ENCODE measurements around the gene ANO1.

The ANO1 gene

GRCh38 chr11:70161043-70161625 lies 83.0 kb downstream of the ANO1 start:
- Histone ChIP-seq H3K4me1 (ENCODE audit: control insufficient read depth, insufficient read depth, low read length) (no peaks in the 10 kb centered on the region), H3K27ac (ENCODE audit: low read depth, low read length) (no peak overlapping the region), H3K4me3 (ENCODE audit: low read length) (no peak overlapping the region), H3K9ac (ENCODE audit: low read length) (no peak overlapping the region), H3K36me3 (ENCODE audit: control insufficient read depth, insufficient read depth, low read length) (no peaks in the 10 kb centered on the region), H3K27me3 (ENCODE audit: control insufficient read depth, insufficient read depth, low read length) (no peaks in the 10 kb centered on the region)

DNA sequence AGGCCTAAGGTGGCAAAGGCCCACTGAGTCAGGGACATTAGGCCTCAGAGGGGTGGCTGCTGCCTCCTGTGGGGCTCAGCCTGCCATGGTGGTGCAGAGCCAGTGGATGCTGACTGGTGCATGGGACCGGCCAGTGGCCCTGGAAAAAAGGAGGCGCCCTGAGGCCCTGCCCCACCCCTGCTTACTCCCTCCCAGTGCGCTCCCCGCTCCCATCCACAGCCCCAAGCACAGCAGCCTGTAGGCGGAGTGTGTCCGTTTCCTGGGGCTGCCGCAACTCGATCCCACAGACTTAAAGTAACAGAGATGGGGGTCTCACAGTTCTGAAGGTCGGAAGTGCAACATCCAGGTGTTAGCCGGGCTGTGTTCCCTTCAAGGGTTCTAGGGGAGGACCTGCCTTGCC lies 86.6 kb downstream of the ANO1 start:
- H3K27ac ChIP-seq (ENCODE audit: low read depth, low read length), result no peak overlapping the region
- H3K9ac ChIP-seq (ENCODE audit: low read length), result no peak overlapping the region
- no peaks in the 10 kb centered on the region for H3K36me3 ChIP-seq (ENCODE audit: control insufficient read depth, insufficient read depth, low read length)
- H3K27me3 ChIP-seq (ENCODE audit: control insufficient read depth, insufficient read depth, low read length), result no peaks in the 10 kb centered on the region
- H3K4me3 ChIP-seq (ENCODE audit: low read length), result no peak overlapping the region
- H3K4me1 ChIP-seq (ENCODE audit: control insufficient read depth, insufficient read depth, low read length), result no peaks in the 10 kb centered on the region

- H3K27me3 ChIP-seq (ENCODE audit: control insufficient read depth, insufficient read depth, low read length), result no peaks in the 10 kb centered on the region
- H3K36me3 ChIP-seq (ENCODE audit: control insufficient read depth, insufficient read depth, low read length), result no peaks in the 10 kb centered on the region
- H3K4me1 ChIP-seq (ENCODE audit: control insufficient read depth, insufficient read depth, low read length), result no peaks in the 10 kb centered on the region
- H3K27ac ChIP-seq (ENCODE audit: low read depth, low read length), result no peak overlapping the region
- H3K4me3 ChIP-seq (ENCODE audit: low read length), result no peak overlapping the region
- H3K9ac ChIP-seq (ENCODE audit: low read length), result no peak overlapping the region
Observed at GRCh38 chr11:70167120-70167519, 89.0 kb downstream of the ANO1 start.

DNA sequence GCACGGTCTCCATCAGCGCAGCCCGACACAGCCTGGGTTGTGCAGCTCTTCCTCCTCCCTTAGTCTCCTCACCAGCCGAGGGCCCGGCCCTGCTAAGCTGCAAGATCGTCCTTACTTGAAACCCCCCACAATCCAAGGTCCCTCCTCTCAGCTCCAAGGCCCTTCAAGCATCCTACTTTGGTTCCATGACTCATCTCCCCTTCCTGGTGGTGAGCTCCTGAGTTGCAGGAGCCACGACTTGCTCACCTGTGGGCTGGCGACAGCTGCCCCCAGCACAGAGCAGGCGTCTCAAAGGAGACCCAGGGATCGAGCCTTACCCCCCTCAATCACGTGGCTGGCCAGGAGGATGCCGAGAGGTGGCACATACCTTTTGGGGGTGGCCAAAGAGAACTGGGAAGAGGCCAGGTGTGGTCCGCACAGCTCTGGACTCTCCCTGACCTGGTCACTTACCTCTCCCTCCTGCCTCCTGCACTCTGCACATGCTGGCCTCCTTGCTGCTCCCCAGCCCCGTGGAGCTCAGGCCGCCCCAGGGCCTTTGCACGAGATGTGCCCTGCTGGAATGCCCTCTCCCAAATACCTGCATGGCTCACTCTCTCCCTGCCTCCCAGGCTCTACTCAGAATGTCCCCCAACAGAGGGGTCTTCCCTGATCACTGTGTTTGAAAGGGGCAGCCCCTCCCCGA lies 89.7 kb downstream of the ANO1 start:
- Histone ChIP-seq H3K27me3 (ENCODE audit: control insufficient read depth, insufficient read depth, low read length) (no peaks in the 10 kb centered on the region), H3K36me3 (ENCODE audit: control insufficient read depth, insufficient read depth, low read length) (no peaks in the 10 kb centered on the region), H3K4me1 (ENCODE audit: control insufficient read depth, insufficient read depth, low read length) (no peaks in the 10 kb centered on the region), H3K4me3 (ENCODE audit: low read length) (no peak overlapping the region), H3K9ac (ENCODE audit: low read length) (no peak overlapping the region), H3K27ac (ENCODE audit: low read depth, low read length) (no peak overlapping the region)

GRCh38 chr11:70168405-70168754 lies 90.3 kb downstream of the ANO1 start:
- no peaks in the 10 kb centered on the region for H3K27me3 ChIP-seq (ENCODE audit: control insufficient read depth, insufficient read depth, low read length)
- no peaks in the 10 kb centered on the region for H3K36me3 ChIP-seq (ENCODE audit: control insufficient read depth, insufficient read depth, low read length)
- H3K9ac ChIP-seq (ENCODE audit: low read length), result no peak overlapping the region
- no peak overlapping the region for H3K27ac ChIP-seq (ENCODE audit: low read depth, low read length)
- H3K4me3 ChIP-seq (ENCODE audit: low read length), result no peak overlapping the region
- no peaks in the 10 kb centered on the region for H3K4me1 ChIP-seq (ENCODE audit: control insufficient read depth, insufficient read depth, low read length)

DNA sequence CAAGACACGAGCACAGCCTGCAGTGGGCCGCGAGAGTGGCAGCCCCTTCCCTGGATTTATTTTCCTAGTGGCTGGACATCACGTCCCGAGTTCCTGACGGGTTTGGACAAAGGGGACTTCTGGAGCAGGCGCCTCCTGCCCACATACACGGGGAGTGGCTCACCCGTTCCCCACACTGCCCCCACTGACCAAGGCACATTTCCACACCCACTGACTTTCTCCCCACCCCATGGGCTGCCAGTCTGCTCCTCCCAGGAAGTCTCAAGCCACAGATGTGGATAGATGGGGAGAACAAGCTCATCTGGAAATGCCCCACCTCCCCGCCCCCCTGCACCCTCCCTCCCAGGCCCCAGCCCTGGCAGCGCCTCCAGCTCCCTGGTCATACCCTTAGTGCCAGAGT lies 91.0 kb downstream of the ANO1 start:
- H3K4me1 ChIP-seq (ENCODE audit: control insufficient read depth, insufficient read depth, low read length), result no peaks in the 10 kb centered on the region
- no peak overlapping the region for H3K4me3 ChIP-seq (ENCODE audit: low read length)
- H3K27me3 ChIP-seq (ENCODE audit: control insufficient read depth, insufficient read depth, low read length), result no peaks in the 10 kb centered on the region
- H3K9ac ChIP-seq (ENCODE audit: low read length), result no peak overlapping the region
- no peaks in the 10 kb centered on the region for H3K36me3 ChIP-seq (ENCODE audit: control insufficient read depth, insufficient read depth, low read length)
- H3K27ac ChIP-seq (ENCODE audit: low read depth, low read length), result no peak overlapping the region

GRCh38 chr11:70169632-70170031 lies 91.5 kb downstream of the ANO1 start:
- no peaks in the 10 kb centered on the region for H3K36me3 ChIP-seq (ENCODE audit: control insufficient read depth, insufficient read depth, low read length)
- H3K27ac ChIP-seq (ENCODE audit: low read depth, low read length), result no peak overlapping the region
- H3K4me3 ChIP-seq (ENCODE audit: low read length), result no peak overlapping the region
- H3K27me3 ChIP-seq (ENCODE audit: control insufficient read depth, insufficient read depth, low read length), result no peaks in the 10 kb centered on the region
- H3K4me1 ChIP-seq (ENCODE audit: control insufficient read depth, insufficient read depth, low read length), result no peaks in the 10 kb centered on the region
- no peak overlapping the region for H3K9ac ChIP-seq (ENCODE audit: low read length)

DNA sequence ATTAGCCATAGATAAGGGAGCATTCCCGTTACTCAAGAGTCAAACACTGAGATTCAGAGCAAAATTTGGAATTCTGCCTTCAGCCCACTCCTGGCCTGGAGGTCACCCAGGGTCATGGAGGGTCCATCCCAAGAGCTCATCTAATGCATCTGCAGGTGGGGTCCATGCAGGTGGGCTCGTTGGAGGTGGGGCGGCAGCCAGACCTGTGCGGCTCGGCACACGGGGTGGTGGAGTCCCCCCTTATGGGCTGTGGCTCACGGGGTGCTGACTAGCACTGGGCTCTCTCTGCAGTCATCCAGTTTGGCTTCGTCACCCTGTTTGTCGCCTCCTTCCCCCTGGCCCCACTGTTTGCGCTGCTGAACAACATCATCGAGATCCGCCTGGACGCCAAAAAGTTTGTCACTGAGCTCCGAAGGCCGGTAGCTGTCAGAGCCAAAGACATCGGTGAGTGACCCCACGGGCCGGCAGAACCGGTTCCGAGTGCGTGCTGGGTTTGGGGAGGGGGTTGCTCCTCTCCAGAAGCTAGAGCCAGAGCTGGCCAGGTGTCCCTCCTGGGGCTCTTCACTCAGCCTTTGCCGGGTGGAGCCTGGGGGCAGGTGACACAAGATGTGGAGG lies 92.6 kb downstream of the ANO1 start:
- H3K4me3 ChIP-seq (ENCODE audit: low read length), result no peak overlapping the region
- no peak overlapping the region for H3K9ac ChIP-seq (ENCODE audit: low read length)
- no peaks in the 10 kb centered on the region for H3K27me3 ChIP-seq (ENCODE audit: control insufficient read depth, insufficient read depth, low read length)
- no peak overlapping the region for H3K27ac ChIP-seq (ENCODE audit: low read depth, low read length)
- H3K36me3 ChIP-seq (ENCODE audit: control insufficient read depth, insufficient read depth, low read length), result no peaks in the 10 kb centered on the region
- no peaks in the 10 kb centered on the region for H3K4me1 ChIP-seq (ENCODE audit: control insufficient read depth, insufficient read depth, low read length)

DNA sequence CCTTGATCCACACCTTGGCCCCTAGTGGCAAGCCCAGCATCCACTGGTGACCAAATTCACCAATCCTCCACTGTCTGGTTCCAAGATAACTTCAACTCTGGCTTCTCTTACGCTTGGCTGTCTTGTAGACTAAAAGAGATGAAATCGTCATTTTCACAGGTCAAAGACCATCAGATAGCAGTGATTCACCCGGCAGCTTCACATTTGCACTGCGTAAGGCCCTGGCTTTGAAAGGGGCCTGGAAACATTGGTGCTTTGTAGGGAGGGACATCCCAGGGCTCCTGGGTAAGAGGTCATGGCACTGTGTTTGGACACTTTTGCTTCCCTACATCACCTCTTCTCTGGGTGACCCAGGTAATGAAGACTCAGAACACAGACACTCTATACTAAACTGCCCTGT lies 94.9 kb downstream of the ANO1 start:
- H3K4me3 ChIP-seq (ENCODE audit: low read length), result no peak overlapping the region
- H3K36me3 ChIP-seq (ENCODE audit: control insufficient read depth, insufficient read depth, low read length), result no peaks in the 10 kb centered on the region
- no peaks in the 10 kb centered on the region for H3K4me1 ChIP-seq (ENCODE audit: control insufficient read depth, insufficient read depth, low read length)
- no peak overlapping the region for H3K9ac ChIP-seq (ENCODE audit: low read length)
- no peaks in the 10 kb centered on the region for H3K27me3 ChIP-seq (ENCODE audit: control insufficient read depth, insufficient read depth, low read length)
- no peak overlapping the region for H3K27ac ChIP-seq (ENCODE audit: low read depth, low read length)

DNA sequence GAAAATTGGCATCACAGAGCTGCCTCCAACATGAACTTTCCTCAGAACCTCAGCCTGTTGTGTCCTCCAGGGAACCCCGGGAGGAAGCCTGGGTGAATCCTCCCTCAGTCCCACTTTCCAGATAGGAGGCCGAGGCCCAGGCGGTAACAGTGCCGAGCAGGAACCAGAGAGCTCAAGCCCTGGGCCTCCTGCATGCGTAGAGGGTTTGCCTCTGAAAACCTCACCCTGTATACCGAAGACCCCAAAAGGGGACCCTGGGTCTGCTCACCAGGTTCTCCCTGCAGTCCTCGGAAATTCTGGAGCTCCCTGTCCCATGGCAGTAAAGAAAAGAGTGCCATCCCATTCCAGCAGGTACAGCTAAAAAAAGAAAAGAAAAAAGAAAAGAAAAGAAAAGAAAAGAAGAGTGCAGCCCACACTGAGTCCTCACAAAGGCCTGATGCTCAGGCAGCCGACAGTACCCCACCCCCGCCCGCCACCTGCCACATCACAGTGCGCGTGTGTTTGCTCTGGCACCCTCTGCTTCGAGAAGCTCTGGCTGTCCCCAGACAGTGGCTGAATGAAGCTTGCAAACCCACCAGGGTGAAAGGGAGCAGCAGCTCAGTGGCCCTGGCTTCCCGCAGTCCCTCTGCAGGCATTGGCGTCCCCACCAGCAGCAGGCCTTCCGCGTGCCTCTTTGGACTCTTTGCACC lies 96.6 kb downstream of the ANO1 start:
- no peak overlapping the region for H3K9ac ChIP-seq (ENCODE audit: low read length)
- H3K27me3 ChIP-seq (ENCODE audit: control insufficient read depth, insufficient read depth, low read length), result no peaks in the 10 kb centered on the region
- no peak overlapping the region for H3K27ac ChIP-seq (ENCODE audit: low read depth, low read length)
- no peaks in the 10 kb centered on the region for H3K36me3 ChIP-seq (ENCODE audit: control insufficient read depth, insufficient read depth, low read length)
- H3K4me3 ChIP-seq (ENCODE audit: low read length), result no peak overlapping the region
- no peaks in the 10 kb centered on the region for H3K4me1 ChIP-seq (ENCODE audit: control insufficient read depth, insufficient read depth, low read length)

DNA sequence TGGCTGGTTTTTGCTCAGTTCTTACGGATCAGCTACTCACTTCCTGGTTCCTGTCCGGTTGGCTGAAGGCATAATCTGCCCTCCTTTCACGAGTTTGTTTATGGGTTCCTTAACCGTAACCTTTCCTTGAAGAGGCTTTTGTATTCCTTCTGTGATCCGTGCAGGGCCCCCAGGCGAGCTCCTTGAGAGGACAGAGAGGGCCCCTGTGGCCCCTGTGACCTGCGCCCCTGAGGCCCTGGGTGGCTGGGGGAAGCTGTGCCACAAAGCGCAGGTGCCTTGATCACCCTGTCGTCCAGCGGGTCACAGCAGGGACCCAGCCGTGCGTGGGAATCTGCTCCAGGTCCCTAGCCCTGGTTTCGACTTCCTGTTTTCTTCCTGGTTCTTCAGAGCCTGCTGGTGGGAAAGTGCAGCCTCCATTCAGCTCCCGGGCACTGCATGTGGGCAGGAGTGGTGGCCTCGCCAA lies 97.2 kb downstream of the ANO1 start:
- H3K27me3 ChIP-seq (ENCODE audit: control insufficient read depth, insufficient read depth, low read length), result no peaks in the 10 kb centered on the region
- H3K4me3 ChIP-seq (ENCODE audit: low read length), result no peak overlapping the region
- H3K4me1 ChIP-seq (ENCODE audit: control insufficient read depth, insufficient read depth, low read length), result no peaks in the 10 kb centered on the region
- H3K27ac ChIP-seq (ENCODE audit: low read depth, low read length), result no peak overlapping the region
- H3K9ac ChIP-seq (ENCODE audit: low read length), result no peak overlapping the region
- no peaks in the 10 kb centered on the region for H3K36me3 ChIP-seq (ENCODE audit: control insufficient read depth, insufficient read depth, low read length)

- Histone ChIP-seq H3K27me3 (ENCODE audit: control insufficient read depth, insufficient read depth, low read length) (peaks cover 4% of the 10 kb centered on the region), H3K4me1 (ENCODE audit: control insufficient read depth, insufficient read depth, low read length) (no peaks in the 10 kb centered on the region), H3K9ac (ENCODE audit: low read length) (no peak overlapping the region), H3K27ac (ENCODE audit: low read depth, low read length) (no peak overlapping the region), H3K4me3 (ENCODE audit: low read length) (no peak overlapping the region), H3K36me3 (ENCODE audit: control insufficient read depth, insufficient read depth, low read length) (no peaks in the 10 kb centered on the region)
Observed at GRCh38 chr11:70176940-70177689, 99.0 kb downstream of the ANO1 start.

Measured in rectal smooth muscle tissue (tissue), 1 donor.